GM18873 (cell line): Measurements from ENCODE around the gene SLC1A1.

Source experiments
- ATAC-seq: cut with Tn5 transposase; IDR thresholded peaks from one replicate; pipeline ENCODE4 v1.9.1; 2021; ENCODE audit warnings: mild to moderate bottlenecking, moderate library complexity, moderate number of reproducible peaks; ENCODE audit not compliant: unreplicated experiment, low FRiP score

The SLC1A1 gene

DNA sequence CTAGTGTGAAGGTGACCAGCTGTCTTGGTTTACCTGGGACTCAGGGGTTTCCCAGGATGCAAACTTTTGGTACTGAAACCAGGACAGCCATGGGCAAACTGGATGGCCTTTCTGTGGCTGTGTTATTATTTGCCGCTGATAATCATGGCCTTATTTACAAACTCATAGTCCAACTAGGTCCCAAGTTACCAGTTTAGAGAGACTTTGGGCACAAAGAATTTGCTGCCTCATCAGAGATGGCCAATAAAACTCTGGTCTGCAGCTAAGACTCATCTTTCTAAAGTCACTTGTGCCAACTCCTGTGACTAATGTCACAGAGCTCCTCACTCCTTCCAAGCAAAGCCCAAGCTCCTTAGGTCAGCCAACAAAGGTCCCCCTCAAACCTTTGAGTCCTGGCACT, 124.4 kb downstream of the SLC1A1 start:
- no peak for ATAC-seq

DNA sequence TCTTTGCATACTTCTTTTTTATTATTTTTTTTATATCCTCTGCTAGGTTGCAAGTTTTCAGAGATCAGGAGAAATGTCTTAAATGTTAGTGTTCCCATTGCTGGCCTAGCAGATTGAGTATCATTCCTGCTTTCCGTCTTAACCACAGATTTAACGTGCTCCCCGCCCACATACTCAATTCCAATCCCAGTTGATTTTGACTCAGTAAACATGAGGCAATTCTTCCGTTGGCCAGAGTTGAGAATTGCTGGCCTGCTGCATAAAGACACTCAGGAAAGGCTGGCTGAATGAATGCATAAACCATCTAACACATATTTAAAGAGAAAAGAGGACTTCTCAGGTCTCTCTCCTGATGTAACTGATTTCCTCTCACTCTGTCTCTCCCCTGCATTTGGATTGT, 125.0 kb downstream of the SLC1A1 start:
- no peak for ATAC-seq

DNA sequence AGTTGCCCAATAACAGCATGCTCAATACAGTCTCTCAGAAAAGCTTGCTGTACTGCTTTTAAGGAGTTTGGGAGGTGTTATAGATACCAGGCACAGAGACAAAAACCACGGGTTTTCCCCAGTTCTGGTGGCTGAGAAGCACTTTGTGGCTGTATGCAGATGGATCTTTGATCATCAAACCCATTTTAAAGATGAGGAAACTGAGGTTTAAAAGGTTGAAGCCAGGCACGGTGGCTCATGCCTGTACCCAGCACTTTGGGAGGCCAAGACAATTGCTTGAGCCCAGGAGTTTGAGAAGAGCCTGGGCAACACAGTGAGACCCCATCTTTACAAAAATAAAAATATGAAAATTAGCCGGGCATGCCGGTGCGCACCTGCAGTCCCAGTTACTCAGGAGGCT, 125.5 kb downstream of the SLC1A1 start:
- ATAC-seq, result no peak

DNA sequence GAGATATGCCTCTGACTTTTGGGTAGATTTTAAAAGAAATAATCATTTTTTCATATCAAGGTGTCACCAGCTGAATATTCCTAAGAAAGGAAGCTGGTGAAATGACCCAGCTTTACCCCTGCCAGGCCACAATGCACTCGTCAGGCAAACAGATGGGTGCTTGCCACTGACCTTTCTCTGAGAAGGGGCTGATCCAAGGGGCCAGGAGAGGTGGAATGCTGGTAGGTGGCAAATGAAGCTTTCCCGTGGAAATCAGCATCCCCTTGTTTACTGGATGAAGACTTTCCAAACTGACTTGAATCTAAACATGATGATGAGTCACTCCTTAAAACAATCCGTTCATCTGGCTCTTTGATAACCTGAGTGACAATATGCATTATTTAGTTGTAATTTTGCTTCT, 127.5 kb downstream of the SLC1A1 start:
- ATAC-seq, result no peak

DNA sequence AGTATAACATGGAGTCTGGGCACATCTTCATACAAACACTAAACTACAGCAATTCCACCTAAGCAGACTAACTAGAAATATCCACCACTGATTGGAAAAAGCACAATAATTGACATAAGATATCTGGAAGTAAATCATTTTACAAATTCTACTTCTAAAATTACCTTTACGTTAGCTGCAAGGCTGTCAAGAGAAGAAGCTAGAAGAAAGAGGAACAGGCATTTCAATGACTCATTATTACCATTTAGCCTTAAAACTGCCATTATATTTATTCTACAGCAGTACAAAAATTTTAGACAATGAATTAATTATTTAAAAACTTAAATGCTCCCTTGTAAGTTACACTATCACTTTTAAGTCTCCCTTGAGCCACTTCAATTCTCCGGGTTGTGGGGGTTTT, 128.4 kb downstream of the SLC1A1 start:
- no peak for ATAC-seq

DNA sequence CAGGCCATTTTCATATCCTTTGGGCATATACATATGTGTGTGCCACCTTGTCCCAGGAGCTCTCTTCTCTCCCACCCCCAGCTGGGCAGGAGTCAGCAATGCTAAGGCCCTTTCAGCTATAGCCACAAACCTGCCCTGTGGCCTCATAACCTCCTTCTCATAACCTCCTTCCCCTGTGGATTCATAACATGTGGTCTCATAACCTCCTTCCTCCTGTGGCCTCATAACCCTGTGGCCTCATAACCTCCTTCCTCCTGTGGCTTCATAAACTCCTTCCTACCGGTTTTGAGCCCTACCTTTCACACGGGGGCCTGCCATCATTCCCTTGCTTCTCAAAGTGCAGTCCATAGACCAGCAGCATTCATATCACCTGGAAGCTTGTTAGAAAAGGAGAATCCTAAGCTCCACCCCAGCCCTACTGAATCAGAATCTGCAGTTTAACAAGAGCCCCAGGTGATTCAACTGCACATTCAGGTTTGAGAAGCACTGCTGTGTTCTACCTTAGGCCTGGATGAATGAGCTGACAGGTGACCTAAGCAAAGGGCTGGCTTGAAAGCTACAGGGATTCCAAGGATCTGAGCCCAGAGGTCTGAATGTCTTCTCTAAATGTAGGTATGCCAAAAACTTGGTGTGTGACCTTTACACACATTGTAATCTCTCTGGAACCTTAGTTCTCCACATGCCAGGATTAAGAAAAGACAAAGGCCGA, 129.9 kb downstream of the SLC1A1 start:
- no peak for ATAC-seq

DNA sequence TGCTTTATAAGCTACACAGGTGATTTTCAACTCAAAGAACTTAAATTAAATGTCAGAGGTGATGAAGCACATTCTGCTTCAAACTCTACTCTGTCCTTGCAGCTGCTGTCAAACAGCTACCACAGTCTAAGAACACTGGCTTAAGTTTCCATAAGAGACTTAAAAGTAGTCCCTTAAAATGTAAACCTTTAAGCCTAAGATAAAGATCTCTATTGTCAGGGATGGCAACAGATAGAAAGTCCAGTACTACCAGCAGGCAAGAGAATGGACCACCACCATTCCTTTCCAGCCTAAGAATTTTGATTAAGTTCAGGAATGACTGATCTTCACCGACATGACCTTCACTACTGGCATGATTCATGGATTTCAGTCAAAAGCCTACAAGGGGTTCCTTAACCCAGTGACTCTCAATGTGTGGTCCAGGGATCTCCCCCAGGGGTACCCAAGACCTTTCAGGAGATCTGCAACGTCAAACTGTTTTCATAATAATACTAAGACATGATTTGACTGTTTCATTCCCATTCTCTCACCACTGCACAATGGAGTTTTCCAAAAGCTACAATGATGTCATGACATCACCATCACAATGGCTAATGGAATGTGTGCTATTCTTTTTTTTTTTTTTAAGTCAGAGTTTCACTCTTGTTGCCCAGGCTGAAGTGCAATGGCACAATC, 130.8 kb downstream of the SLC1A1 start:
- no peak for ATAC-seq

DNA sequence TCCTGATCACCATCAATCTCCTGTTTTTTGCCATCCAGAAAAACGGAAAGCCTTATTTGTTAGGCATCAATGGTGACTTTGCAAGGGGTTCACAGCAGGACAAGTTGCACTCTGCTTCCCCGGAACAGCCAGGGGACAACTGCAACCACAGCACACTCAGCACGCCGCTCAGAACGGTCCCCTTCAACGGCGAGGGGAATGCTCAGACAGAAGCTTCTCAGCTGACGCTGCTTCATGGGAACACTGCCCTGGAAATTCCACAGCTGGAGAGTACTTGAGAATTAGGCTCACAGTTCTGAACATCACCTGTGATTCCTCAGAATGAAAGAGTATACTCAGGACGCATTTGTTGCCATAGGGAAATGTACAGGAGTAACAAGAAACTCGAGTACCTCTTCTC, 131.7 kb downstream of the SLC1A1 start:
- no peak for ATAC-seq

DNA sequence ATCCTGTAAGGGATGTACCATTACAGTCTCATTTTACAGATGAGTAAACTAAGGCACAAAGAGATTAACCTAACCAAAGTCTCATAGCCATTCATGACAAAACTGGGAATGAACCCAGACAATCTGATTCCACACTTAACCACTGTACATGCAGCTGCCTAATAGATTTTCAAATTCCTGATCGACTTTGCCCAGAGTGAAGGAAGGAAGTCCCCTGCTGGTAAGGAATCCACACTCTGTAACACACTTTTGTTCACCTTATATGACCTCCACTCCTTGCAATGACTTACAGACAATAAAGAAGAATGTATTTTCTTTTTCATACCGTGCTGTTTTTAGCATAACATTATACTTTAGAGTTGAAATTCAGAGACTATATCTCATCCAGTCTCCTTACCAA, 140.6 kb downstream of the SLC1A1 start:
- ATAC-seq, result no peak
